Ectodermal cell (in vitro differentiated cells): ENCODE results near the gene ANKRD50.

Experiments used
- H3K27ac ChIP-seq: 2 replicates; pipeline ENCODE4 v1.7.0; 2013; ENCODE audit warnings: mild to moderate bottlenecking, low read depth, low read length; ENCODE audit not compliant: insufficient read depth, poor library complexity, severe bottlenecking
- H3K27me3 ChIP-seq: 2 replicates; pipeline ENCODE4 v1.7.0; 2013; ENCODE audit warnings: mild to moderate bottlenecking, low read length; ENCODE audit not compliant: insufficient read depth, control insufficient read depth, poor library complexity, severe bottlenecking
- H3K36me3 ChIP-seq: one replicate; pipeline ENCODE4 v1.7.0; 2013; ENCODE audit warnings: low read length; ENCODE audit not compliant: control insufficient read depth, insufficient read depth
- H3K4me1 ChIP-seq: one replicate; pipeline ENCODE4 v1.7.0; 2013; ENCODE audit warnings: low read length; ENCODE audit not compliant: control insufficient read depth, insufficient read depth
- H3K4me3 ChIP-seq: 2 replicates; pipeline ENCODE4 v1.7.0; 2013; ENCODE audit warnings: low read depth, low read length, control low read depth; ENCODE audit not compliant: insufficient read depth
- H3K9me3 ChIP-seq: 2 replicates; pipeline ENCODE4 v1.7.0; 2013; ENCODE audit warnings: mild to moderate bottlenecking, low read length, moderate library complexity; ENCODE audit not compliant: control insufficient read depth
- WGBS, 2 experiments: methylation state at CpG; one replicate each; pipeline ENCODE4 v1.1.7; 2013; ENCODE audit warnings: missing lambda C conversion rate in 2 of 2; 5-methylcytosine and 5-hydroxymethylcytosine counted together

The ANKRD50 gene

DNA sequence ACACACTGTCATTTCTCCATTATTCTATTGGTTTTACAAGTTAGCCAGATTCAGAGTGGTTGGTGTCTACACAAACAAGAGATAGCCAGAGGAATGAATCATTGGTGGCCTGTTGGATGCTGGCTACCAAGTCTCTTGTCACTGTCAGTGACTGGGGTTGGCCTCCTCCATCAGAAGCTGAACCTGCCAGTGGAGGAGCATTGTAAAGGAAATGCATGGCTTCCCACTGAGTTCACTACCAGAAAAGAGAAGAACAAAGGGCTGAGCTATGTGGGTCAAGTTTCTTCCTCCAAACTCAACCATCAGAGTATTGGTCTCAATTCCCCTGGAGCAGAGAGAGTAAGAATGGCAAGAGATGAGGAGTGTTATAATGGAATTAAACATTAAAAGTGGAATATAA, 26.5 kb upstream of the ANKRD50 start:
- Histone ChIP-seq H3K36me3 (no peaks in the 10 kb centered on the region), H3K27me3 (no peaks in the 10 kb centered on the region), H3K27ac (no peak overlapping the region), H3K4me3 (no peak overlapping the region), H3K9me3 (no peaks in the 10 kb centered on the region), H3K4me1 (peaks cover 4% of the 10 kb centered on the region)

GRCh38 chr4:124737619-124738018, 25.1 kb upstream of the ANKRD50 start:
- H3K27ac ChIP-seq, result no peak overlapping the region
- peaks cover 4% of the 10 kb centered on the region for H3K4me1 ChIP-seq
- no peaks in the 10 kb centered on the region for H3K27me3 ChIP-seq
- no peak overlapping the region for H3K4me3 ChIP-seq
- H3K36me3 ChIP-seq, result no peaks in the 10 kb centered on the region
- 90 to 95% methylated on average over 2 of the region's 2 CpGs for WGBS, 2 experiments
- H3K9me3 ChIP-seq, result no peaks in the 10 kb centered on the region

GRCh38 chr4:124736526-124736925, 24.0 kb upstream of the ANKRD50 start:
- 100% methylated on average over 1 of the region's 1 CpG for WGBS, 2 experiments
- H3K27me3 ChIP-seq, result no peaks in the 10 kb centered on the region
- H3K36me3 ChIP-seq, result no peaks in the 10 kb centered on the region
- no peaks in the 10 kb centered on the region for H3K9me3 ChIP-seq
- H3K4me3 ChIP-seq, result no peak overlapping the region
- no peak overlapping the region for H3K27ac ChIP-seq
- peaks cover 4% of the 10 kb centered on the region for H3K4me1 ChIP-seq

GRCh38 chr4:124727331-124727890, 14.9 kb upstream of the ANKRD50 start:
- Histone ChIP-seq H3K36me3 (no peaks in the 10 kb centered on the region), H3K4me1 (no peaks in the 10 kb centered on the region), H3K27ac (no peak overlapping the region), H3K9me3 (no peaks in the 10 kb centered on the region), H3K27me3 (no peaks in the 10 kb centered on the region), H3K4me3 (no peak overlapping the region)
- 83 to 97% methylated on average over 4 of the region's 5 CpGs for WGBS, 2 experiments

DNA sequence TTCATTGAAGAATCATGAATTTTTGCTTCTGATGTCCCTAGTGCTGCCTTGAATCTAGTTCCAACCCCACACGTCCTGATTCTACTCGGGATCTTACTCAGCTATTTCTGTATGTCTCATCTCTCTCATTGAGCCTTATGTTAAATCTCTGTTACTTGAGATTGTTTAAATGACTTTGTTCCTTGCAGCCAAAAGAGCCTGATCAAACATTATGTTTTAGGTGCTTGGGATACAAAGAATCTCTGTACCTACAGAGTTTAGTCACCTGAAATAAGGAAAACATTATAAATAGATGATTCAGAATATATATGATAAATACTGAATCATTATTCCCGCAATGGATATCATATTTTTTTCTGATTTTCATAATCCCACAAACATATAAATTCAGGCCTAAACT, 13.7 kb upstream of the ANKRD50 start:
- no peaks in the 10 kb centered on the region for H3K27me3 ChIP-seq
- H3K27ac ChIP-seq, result no peak overlapping the region
- no peaks in the 10 kb centered on the region for H3K36me3 ChIP-seq
- H3K4me3 ChIP-seq, result no peak overlapping the region
- 87 to 89% methylated on average over 3 of the region's 3 CpGs for WGBS, 2 experiments
- H3K9me3 ChIP-seq, result no peaks in the 10 kb centered on the region
- H3K4me1 ChIP-seq, result no peaks in the 10 kb centered on the region

- no peaks in the 10 kb centered on the region for H3K4me1 ChIP-seq
- no peaks in the 10 kb centered on the region for H3K9me3 ChIP-seq
- H3K36me3 ChIP-seq, result no peaks in the 10 kb centered on the region
- H3K4me3 ChIP-seq, result no peak overlapping the region
- no peaks in the 10 kb centered on the region for H3K27me3 ChIP-seq
- H3K27ac ChIP-seq, result no peak overlapping the region
Observed at GRCh38 chr4:124722071-124722470, 9.5 kb upstream of the ANKRD50 start.

GRCh38 chr4:124717101-124717500, 4.6 kb upstream of the ANKRD50 start:
- 91 to 100% methylated on average over 1 to 4 of the region's 4 CpGs for WGBS, 2 experiments
- Histone ChIP-seq H3K36me3 (no peaks in the 10 kb centered on the region), H3K27ac (no peak overlapping the region), H3K27me3 (no peaks in the 10 kb centered on the region), H3K4me3 (no peak overlapping the region), H3K9me3 (no peaks in the 10 kb centered on the region), H3K4me1 (peaks cover 5% of the 10 kb centered on the region)

GRCh38 chr4:124713185-124713592, 657 bp upstream of the ANKRD50 start:
- no peaks in the 10 kb centered on the region for H3K27me3 ChIP-seq
- WGBS, 2 experiments, result 1% methylated on average over 10 to 12 of the region's 12 CpGs
- peak overlapping the region; percentile 97 for H3K27ac ChIP-seq
- peaks cover 17% of the 10 kb centered on the region for H3K4me1 ChIP-seq
- H3K4me3 ChIP-seq, result peak overlapping the region; percentile 85
- H3K36me3 ChIP-seq, result no peaks in the 10 kb centered on the region
- H3K9me3 ChIP-seq, result no peaks in the 10 kb centered on the region

DNA sequence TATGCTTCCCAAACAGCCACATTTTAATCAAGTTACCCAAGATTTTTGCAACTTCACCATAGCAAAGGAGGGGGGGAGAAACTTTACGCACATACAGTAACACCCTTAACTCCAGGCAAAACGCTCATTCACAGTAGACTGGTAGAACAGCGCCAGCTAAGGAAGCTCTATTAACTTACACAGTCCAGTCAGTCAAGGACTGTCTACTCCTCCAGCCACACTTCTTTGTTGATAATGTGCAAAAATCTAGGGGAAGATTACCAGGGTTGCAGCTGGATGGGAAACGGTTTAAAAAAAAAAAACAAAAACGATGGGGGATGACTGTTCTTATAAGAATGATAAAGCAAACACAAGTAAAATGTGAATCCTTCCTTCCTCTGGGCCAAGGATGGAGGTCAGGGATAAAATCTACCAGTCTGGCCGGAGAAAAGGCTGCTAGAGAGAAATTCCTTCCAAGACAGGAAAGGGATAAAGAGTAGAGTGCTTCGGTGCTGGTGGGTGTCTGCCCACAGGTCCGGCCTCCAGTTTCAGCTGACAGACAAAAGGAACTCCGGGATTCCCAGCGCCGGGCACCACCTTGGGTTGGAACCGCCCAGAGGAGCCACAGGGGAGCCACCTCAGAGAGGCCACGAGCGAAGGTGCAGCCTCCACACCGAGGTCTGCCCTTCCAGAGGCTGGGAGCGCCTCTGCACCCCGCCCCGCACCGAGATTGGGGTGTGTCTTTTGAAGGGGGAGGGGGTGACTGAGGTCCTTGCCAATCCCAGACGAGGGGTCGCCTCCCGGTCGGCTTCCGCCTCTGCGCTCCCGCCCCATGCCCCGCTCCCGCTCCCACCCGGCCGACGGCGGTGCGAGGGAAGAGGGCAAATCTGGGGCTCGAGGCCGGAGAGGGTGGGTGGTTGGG, 811 bp downstream of the ANKRD50 start:
- 0 to 1% methylated on average over 34 to 35 of the region's 35 CpGs for WGBS, 2 experiments
- Histone ChIP-seq H3K27ac (peak overlapping the region; percentile 90), H3K27me3 (no peaks in the 10 kb centered on the region), H3K9me3 (no peaks in the 10 kb centered on the region), H3K4me3 (peak overlapping the region; percentile 85), H3K36me3 (no peaks in the 10 kb centered on the region), H3K4me1 (peaks cover 17% of the 10 kb centered on the region)

DNA sequence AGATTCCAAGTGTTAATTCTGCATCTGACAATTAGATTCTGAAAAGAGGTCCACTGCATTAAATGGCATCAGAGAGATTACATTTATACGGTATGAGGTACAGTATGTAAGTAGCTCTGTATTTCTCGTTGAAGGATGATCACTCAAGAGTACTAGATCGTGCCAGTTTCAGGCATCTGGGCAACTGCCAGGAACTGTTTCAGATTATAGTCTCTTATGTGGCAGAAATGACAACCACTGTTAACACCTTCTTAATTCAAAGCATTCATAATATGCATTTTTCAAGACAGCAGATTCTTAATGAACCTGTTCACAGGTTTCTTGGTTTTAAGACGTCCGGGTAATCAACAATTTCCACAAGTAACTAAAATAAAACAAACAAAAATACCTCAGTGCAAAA, 1.6 kb downstream of the ANKRD50 start:
- H3K9me3 ChIP-seq, result no peaks in the 10 kb centered on the region
- H3K36me3 ChIP-seq, result no peaks in the 10 kb centered on the region
- H3K27ac ChIP-seq, result no peak overlapping the region
- 71 to 76% methylated on average over 5 of the region's 5 CpGs for WGBS, 2 experiments
- H3K4me1 ChIP-seq, result peaks cover 17% of the 10 kb centered on the region
- H3K27me3 ChIP-seq, result no peaks in the 10 kb centered on the region
- peak overlapping the region; percentile 85 for H3K4me3 ChIP-seq
